ENCODE data around the gene BRSK2. TPM values are rescaled to one million over a fixed set of nuclear protein-coding genes. Genes with fewer than 3 reads are reported as not detected.

The BRSK2 gene
- total RNA-seq, 6 donors from 2014 or later = 0.11 to 0.54 (median 0.25) TPM; not detected in 2

DNA sequence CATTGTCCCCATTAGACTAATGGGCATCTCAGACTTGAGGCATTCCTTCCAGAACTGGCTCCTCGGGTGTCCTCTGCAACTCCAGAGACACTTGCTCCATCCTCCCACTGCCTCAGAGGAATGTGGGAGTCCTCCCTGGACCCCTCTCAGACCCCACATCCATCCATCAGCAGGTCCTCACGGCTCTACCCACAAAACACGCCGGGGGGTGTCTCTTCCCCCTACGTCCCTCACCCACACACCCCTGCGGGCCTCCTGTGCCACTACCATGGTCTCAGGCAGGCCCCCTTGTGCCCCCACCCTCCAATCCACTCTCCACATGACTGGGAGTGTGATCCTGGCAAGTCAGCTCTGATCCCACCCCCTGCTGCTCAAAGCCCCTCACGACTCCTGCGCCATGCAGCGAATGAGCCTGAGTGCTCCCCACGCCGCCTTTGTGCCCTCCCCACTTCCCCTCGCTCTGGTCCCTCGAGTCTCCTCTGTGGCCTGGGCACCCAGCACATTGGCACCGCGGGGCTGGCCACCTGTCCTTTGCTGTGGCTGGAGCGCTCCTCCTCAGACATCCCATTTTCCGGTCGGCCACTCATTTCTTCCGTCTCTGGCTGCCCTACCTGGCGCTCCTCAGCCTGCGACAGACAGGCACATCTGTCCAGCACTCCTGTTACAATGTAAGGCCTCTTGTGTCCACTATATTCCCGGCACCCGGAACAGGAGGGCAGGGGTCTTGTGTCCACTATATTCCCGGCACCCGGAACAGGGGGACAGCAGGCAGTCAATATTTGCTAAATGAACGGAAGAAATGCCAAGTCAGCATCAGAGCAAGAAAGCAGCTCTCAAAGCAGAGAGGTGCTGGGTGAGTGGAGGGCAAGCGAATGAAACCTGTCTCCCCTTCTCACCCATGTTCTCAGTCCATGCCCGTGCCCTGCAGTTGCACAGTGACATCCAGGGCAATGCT lies 111.0 kb downstream of the BRSK2 start:
- TF ChIP-seq CTCF (IDR thresholded peaks at IDR 0.05) (no peak), POLR2A (IDR thresholded peaks at IDR 0.05) (no peak), POLR2AphosphoS5 (IDR thresholded peaks at IDR 0.05) (no peak), EP300 (IDR thresholded peaks at IDR 0.05) (no peak)
- no peak for ATAC-seq (ENCODE audit: low FRiP score in 2 of 2)
- peak in 1 of 2 donors; percentile 58 for DNase-seq
- Histone ChIP-seq H3K9me3 (no peaks in the 10 kb centered on the region), H3K27ac (no peak overlapping the region), H3K4me1 (peaks cover 32 to 59% (median 38%) of the 10 kb centered on the region in 4 donors), H3K27me3 (no peaks in the 10 kb centered on the region), H3K36me3 (peaks cover 0 to 7% (median 1%) of the 10 kb centered on the region in 4 donors), H3K4me3 (no peak overlapping the region)
- 93% methylated on average over 28 of the region's 28 CpGs for WGBS, 2 donors

DNA sequence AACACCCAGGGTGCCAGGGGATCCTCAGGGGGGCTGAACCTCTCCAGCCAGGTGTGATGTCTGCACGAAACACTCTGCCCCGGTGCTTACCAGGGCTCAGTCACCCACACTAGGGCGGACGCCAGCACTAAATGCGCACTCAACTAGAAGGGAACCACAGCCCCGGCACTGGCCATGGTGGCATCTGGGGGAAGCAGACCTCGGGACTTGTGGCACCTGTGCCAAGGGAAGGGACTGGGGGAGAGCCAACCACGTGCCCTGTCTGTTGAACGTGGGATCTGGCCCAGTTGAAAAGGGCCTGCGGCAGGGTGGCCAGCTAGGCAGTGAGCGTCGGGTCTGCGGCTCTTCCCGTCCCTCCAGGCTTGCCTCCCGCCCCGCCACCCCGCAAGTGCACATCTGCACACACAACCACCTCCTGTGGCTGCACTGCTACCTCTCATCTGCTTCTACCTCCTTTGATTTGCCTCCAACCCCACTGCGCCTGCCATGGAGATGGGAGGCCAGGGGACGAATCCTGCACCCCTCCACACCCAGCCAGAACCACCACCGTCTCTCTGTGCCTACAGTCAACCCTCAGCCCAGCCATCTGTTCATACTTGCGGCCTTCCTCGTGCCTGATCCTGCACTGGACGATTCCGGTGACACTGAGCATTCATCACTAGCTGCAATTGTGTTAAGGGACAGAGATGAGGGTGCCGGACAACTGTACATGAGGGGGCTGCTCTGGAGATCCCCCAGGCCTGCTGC lies 111.9 kb downstream of the BRSK2 start:
- H3K27ac ChIP-seq = no peak overlapping the region
- WGBS, 2 donors = 93% methylated on average over 17 to 25 of the region's 25 CpGs
- TF ChIP-seq CTCF (IDR thresholded peaks at IDR 0.05) = no peak
- TF ChIP-seq POLR2A (IDR thresholded peaks at IDR 0.05) = no peak
- TF ChIP-seq EP300 (IDR thresholded peaks at IDR 0.05) = no peak
- TF ChIP-seq POLR2AphosphoS5 (IDR thresholded peaks at IDR 0.05) = no peak
- no peak overlapping the region for H3K4me3 ChIP-seq
- H3K9me3 ChIP-seq = no peaks in the 10 kb centered on the region
- peaks cover 0 to 7% (median 1%) of the 10 kb centered on the region in 4 donors for H3K36me3 ChIP-seq
- no peaks in the 10 kb centered on the region for H3K27me3 ChIP-seq
- peaks cover 30 to 61% (median 40%) of the 10 kb centered on the region in 4 donors for H3K4me1 ChIP-seq
- DNase-seq = peak in 1 of 2 donors; percentile 45
- no peak for ATAC-seq (ENCODE audit: low FRiP score in 2 of 2)

- TF ChIP-seq CTCF (IDR thresholded peaks at IDR 0.05) = no peak
- no peak for TF ChIP-seq POLR2A (IDR thresholded peaks at IDR 0.05)
- no peak for TF ChIP-seq POLR2AphosphoS5 (IDR thresholded peaks at IDR 0.05)
- no peak for TF ChIP-seq EP300 (IDR thresholded peaks at IDR 0.05)
- ATAC-seq (ENCODE audit: low FRiP score in 2 of 2) (no peak), DNase-seq (peak in 1 of 2 donors; percentile 66)
- no peaks in the 10 kb centered on the region for H3K9me3 ChIP-seq
- H3K4me1 ChIP-seq = peaks cover 34 to 64% (median 43%) of the 10 kb centered on the region in 4 donors
- no peaks in the 10 kb centered on the region for H3K27me3 ChIP-seq
- H3K27ac ChIP-seq = no peak overlapping the region
- H3K4me3 ChIP-seq = no peak overlapping the region
- 90 to 95% methylated on average over 11 to 20 of the region's 24 CpGs for WGBS, 2 donors
- peaks cover 0 to 7% (median 1%) of the 10 kb centered on the region in 4 donors for H3K36me3 ChIP-seq
Measured at GRCh38 chr11:1502168-1502953, 112.6 kb downstream of the BRSK2 start.

DNA sequence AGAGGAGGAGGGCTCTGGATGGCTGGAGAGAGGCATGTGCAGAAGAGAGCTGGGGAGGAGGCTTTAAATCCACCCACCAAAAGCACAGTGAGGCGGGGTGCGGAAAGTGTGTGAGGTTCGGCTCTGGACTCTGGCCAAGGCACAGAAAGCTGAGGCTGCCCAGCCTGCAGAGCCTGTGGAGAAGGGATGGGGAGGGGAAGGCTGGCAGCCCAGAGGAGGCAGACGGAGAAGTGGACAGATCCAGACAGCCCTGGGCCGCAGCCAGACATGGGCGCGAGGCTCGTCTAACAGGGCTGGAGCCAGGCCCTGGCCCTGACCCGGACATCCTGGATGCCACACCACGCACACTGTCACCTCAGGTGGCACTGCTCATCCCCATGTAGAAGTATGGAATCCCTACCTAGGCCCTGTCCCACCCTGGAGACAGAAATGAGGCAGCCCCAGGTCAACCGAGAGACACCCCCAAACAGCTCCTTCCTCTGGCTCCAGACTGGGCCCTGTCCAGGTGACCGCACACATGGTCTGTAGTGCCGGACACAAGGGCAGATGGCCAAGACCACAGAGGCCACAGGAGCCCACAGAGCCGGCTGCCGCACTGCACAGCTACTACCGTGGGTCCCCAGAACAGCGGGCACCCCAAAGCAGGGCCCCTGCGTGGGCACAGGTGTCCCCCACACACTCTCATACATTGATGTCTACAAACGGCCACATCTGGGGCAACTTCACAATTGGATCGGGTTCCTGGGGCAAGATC lies 113.4 kb downstream of the BRSK2 start:
- peak in 1 of 2 donors; percentile 72 for DNase-seq
- Histone ChIP-seq H3K27me3 (no peaks in the 10 kb centered on the region), H3K4me1 (peaks cover 41 to 66% (median 49%) of the 10 kb centered on the region in 4 donors), H3K4me3 (no peak overlapping the region), H3K9me3 (no peaks in the 10 kb centered on the region), H3K27ac (peak overlapping the region in 2 of 4 donors; percentile 30 to 38), H3K36me3 (peaks cover 0 to 7% (median 1%) of the 10 kb centered on the region in 4 donors)
- peak in 1 of 2 donors; percentile 2 for ATAC-seq (ENCODE audit: low FRiP score in 2 of 2)
- 58 to 76% methylated on average over 11 to 20 of the region's 20 CpGs for WGBS, 2 donors
- TF ChIP-seq POLR2AphosphoS5 (IDR thresholded peaks at IDR 0.05) (no peak), POLR2A (IDR thresholded peaks at IDR 0.05) (no peak), EP300 (IDR thresholded peaks at IDR 0.05) (no peak), CTCF (IDR thresholded peaks at IDR 0.05) (no peak)

Data from upper lobe of left lung (tissue), 6 donors.